ENCODE results near the gene IGLON5.

DNA sequence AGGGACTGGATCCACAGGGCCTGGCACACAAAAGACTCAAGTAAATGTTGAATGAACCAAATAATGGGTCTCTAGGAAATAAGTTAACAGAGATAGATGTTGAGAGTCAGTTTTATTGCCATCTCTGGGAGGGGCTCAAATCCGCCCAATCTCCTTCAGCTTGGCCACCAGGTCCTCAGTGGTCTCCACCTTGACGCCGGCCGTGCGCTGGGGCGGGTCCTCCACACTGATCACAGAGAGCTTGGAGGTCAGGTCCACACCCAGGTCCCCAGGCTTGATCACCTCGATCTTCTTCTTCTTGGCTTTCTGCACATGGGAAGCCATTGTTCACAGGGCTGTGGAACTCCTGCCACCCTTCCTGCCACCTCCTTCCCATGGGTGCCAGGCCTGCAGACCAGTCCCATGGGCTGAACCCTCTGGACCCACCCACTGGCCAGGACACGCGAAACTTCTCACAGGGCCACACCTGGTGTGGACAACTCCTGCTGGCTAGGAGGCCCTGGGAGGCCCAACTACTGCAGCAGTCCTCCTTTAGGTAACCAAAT is 33.7 kb downstream of the IGLON5 start:
- TF ChIP-seq, protein P1, sequence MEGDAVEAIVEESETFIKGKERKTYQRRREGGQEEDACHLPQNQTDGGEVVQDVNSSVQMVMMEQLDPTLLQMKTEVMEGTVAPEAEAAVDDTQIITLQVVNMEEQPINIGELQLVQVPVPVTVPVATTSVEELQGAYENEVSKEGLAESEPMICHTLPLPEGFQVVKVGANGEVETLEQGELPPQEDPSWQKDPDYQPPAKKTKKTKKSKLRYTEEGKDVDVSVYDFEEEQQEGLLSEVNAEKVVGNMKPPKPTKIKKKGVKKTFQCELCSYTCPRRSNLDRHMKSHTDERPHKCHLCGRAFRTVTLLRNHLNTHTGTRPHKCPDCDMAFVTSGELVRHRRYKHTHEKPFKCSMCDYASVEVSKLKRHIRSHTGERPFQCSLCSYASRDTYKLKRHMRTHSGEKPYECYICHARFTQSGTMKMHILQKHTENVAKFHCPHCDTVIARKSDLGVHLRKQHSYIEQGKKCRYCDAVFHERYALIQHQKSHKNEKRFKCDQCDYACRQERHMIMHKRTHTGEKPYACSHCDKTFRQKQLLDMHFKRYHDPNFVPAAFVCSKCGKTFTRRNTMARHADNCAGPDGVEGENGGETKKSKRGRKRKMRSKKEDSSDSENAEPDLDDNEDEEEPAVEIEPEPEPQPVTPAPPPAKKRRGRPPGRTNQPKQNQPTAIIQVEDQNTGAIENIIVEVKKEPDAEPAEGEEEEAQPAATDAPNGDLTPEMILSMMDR (optimal IDR thresholded peaks at IDR 0.05 in 1 of 3, IDR thresholded peaks at IDR 0.05 in 1 of 3, conservative IDR thresholded peaks at IDR 0.05 in 1 of 3; ENCODE audit: extremely low read depth in 1 of 3, insufficient read depth in 2 of 3, low read length in 3 of 3): no peak
- no peak for TF ChIP-seq EZH2 (IDR thresholded peaks at IDR 0.05; ENCODE audit: low read length)
